ENCODE data around the gene EYA4.

EYA4 gene

GRCh38 chr6:133407320-133408100, 166.4 kb downstream of the EYA4 start:
- no peak for DNase-seq (ENCODE audit: low spot score)
- in situ Hi-C loops (cut with MboI; ENCODE audit: low pct_unique_long_range_greater_than_20kb, low sequenced_read_pairs, unreplicated experiment): no loop called here

GRCh38 chr6:133408132-133408531, 167.0 kb downstream of the EYA4 start:
- TF ChIP-seq, protein P1, sequence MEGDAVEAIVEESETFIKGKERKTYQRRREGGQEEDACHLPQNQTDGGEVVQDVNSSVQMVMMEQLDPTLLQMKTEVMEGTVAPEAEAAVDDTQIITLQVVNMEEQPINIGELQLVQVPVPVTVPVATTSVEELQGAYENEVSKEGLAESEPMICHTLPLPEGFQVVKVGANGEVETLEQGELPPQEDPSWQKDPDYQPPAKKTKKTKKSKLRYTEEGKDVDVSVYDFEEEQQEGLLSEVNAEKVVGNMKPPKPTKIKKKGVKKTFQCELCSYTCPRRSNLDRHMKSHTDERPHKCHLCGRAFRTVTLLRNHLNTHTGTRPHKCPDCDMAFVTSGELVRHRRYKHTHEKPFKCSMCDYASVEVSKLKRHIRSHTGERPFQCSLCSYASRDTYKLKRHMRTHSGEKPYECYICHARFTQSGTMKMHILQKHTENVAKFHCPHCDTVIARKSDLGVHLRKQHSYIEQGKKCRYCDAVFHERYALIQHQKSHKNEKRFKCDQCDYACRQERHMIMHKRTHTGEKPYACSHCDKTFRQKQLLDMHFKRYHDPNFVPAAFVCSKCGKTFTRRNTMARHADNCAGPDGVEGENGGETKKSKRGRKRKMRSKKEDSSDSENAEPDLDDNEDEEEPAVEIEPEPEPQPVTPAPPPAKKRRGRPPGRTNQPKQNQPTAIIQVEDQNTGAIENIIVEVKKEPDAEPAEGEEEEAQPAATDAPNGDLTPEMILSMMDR (IDR thresholded peaks at IDR 0.05; ENCODE audit: extremely low read depth, insufficient read depth, missing control alignments): no peak
- DNase-seq (ENCODE audit: low spot score): no peak
- in situ Hi-C loops (cut with MboI; ENCODE audit: low pct_unique_long_range_greater_than_20kb, low sequenced_read_pairs, unreplicated experiment): no loop called here

More at GRCh38 chr6:133407320-133408100, 166.4 kb downstream of the EYA4 start:
- TF ChIP-seq, protein P1 (IDR thresholded peaks at IDR 0.05; ENCODE audit: extremely low read depth, insufficient read depth, missing control alignments): no peak

DNA sequence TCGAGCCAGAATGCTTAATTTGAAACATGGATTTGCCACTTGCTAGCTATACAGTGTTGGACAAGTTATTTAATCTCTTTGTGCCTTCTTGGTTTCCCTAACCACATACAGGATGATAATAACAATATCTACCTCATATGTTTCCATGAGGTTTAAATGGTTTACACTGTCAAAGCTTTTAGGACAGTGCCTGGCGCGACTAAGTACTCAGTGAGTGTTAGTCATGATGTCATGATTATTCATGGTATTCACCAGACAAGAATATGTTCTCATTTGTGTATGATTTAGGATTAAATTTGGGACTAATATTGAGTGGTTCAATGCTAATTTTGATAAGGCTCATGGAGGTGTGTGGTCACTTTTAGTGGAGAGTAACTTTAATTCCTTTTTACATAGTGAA, 167.4 kb downstream of the EYA4 start:
- DNase-seq (ENCODE audit: low spot score): no peak
- in situ Hi-C loops (cut with MboI; ENCODE audit: low pct_unique_long_range_greater_than_20kb, low sequenced_read_pairs, unreplicated experiment): no loop called here
- TF ChIP-seq, protein P1 (IDR thresholded peaks at IDR 0.05; ENCODE audit: extremely low read depth, insufficient read depth, missing control alignments): no peak

DNA sequence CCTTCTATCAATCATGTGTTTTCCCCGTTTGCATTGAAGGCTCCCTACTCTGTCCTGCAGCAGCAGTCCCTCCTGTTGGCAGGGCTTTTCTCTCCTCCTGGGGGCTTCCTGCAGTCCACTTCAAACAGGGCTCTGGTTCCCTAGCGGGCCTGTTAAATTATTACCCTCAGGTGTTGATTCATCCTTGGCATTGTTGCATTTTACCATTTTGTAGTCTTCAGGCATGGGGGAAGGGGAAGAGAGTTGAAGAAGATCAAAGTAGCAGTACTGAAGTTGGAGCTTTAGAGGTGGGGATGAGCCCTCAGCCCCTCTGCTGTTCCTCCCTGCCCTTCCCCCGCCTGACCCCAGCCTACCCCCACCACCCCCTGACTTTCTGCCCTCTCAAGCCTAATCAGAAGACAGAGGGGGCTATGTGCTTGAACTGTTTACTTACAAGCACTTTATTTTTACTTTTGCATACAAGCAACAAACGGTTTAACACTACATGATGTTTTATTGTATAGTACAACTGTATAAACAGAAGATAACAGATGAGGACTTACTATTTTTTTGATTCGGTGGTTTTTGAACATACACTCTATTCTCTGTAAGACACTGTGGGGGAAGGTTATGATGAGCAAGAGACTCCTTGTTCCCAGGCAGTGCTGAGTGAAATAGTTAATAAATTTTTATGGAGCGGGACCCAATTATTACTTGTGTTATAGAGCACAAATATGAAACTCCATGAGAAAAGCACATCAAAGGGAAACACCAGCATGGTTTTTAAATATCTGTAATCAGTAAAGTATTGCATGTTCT, 169.7 kb downstream of the EYA4 start:
- TF ChIP-seq, protein P1 (IDR thresholded peaks at IDR 0.05; ENCODE audit: extremely low read depth, insufficient read depth, missing control alignments): no peak
- DNase-seq (ENCODE audit: low spot score): no peak
- in situ Hi-C loops (cut with MboI; ENCODE audit: low pct_unique_long_range_greater_than_20kb, low sequenced_read_pairs, unreplicated experiment): no loop called here

DNA sequence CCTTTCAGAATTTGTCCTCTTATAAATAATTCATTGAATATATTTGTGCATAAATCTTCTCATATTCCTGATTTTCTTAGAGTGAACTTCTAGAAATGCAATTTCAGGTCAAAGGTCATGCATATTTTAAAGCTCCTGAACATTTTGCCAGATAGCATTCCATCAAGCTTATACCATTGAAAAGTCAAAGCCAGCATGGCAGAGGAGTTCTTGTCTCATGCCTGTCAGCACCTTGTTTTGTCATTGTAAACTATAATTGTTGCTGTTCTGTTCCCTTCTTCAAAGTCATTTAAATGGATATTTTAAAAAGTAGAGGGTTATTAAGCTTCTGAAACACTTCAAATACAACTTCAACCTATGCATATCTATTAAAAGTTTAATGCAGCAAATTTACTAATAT, 170.6 kb downstream of the EYA4 start:
- TF ChIP-seq, protein P1 (IDR thresholded peaks at IDR 0.05; ENCODE audit: extremely low read depth, insufficient read depth, missing control alignments): no peak
- in situ Hi-C loops (cut with MboI; ENCODE audit: low pct_unique_long_range_greater_than_20kb, low sequenced_read_pairs, unreplicated experiment): no loop called here
- DNase-seq (ENCODE audit: low spot score): no peak

DNA sequence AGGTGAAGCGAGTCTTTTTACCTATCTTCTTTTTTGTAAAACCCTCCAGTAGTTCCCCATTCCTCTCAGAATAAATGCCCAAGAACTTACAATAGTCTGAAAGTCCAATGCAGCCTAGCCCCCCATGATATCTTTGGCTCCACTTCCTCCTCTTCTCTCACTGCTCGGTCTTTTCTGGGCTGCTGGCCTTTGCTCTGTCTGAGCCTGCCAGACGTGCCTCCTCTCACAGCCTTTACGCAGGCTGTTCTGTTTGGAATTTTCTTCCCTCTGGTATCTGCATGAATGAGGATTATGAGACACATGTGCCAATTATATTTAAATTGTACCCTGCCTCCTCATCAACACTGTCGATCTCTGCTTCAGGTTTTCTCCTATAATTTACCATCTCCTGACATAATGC, 174.1 kb downstream of the EYA4 start:
- in situ Hi-C loops (cut with MboI; ENCODE audit: low pct_unique_long_range_greater_than_20kb, low sequenced_read_pairs, unreplicated experiment): no loop called here
- TF ChIP-seq, protein P1 (IDR thresholded peaks at IDR 0.05; ENCODE audit: extremely low read depth, insufficient read depth, missing control alignments): no peak
- no peak for DNase-seq (ENCODE audit: low spot score)
